HG03097 (cell line): ENCODE measurements around the gene TFAP2A.

Source experiments
- ATAC-seq: cut with Tn5 transposase; IDR thresholded peaks from one replicate; pipeline ENCODE4 v1.9.1; 2021; ENCODE audit not compliant: unreplicated experiment, low FRiP score

Gene TFAP2A

DNA sequence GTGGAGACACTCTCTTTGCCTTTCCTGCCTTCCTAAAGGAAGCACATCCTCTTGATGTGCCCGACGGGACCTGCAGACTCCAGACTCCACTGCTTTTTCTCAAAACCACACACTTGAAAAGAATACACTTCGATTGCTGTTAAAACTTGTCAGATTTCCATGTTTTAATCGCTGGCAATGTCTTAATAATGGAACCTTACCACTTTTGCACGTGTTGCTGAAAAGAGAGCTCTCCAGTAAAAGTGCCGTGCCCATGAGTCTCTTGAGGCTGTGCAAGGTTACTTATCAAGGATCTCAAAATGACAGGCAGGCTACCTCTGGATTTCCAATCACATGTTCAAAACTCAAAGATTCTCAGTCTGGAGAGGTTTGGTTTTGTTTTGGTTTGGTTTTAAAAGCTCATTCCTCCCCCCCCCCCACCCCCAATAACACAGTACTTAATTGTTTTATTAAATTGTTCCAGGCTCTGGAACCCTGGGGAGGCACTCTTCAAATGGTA is 12.0 kb upstream of the TFAP2A start:
- no peak for ATAC-seq

DNA sequence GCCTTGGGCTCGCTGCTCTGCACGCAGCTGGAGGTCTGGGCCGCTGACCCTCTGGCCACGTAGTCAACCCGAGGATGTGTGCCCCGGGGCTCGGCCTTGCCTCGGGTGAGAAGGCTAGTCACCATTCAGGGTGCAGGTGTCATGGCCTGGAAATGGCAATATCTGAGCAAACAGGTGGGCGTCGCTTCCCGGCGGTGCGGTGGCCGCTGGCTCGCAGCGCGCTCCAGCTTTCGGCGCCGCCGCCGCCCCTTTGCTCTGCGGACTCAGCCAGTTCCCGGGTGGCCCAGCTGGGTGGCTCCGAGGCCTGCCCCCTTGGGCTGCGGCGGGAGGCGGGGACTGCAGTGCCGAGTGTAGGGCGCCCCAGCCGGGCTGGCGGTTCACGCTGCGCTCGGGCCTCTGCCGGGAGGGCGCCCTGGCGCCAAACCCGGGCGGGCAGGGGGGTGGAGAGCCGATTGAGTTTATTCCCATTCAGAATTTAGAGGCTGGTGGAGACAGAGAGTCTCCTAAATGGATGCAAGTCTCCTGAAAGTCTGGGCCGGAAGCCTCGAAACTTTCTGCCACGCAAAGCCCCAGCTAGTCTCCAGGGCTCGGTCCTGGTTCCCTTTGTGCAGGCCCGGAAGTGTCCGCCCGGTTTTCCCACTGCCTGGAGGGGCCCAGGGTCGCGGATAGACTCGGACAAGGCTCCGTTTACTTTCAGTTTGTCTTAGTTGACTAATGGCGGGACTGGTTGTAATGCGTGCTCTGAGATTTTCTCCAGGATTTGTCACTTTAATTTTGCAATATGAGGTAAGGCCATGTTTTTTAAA is 11.3 kb upstream of the TFAP2A start:
- peak; percentile 53 for ATAC-seq

DNA sequence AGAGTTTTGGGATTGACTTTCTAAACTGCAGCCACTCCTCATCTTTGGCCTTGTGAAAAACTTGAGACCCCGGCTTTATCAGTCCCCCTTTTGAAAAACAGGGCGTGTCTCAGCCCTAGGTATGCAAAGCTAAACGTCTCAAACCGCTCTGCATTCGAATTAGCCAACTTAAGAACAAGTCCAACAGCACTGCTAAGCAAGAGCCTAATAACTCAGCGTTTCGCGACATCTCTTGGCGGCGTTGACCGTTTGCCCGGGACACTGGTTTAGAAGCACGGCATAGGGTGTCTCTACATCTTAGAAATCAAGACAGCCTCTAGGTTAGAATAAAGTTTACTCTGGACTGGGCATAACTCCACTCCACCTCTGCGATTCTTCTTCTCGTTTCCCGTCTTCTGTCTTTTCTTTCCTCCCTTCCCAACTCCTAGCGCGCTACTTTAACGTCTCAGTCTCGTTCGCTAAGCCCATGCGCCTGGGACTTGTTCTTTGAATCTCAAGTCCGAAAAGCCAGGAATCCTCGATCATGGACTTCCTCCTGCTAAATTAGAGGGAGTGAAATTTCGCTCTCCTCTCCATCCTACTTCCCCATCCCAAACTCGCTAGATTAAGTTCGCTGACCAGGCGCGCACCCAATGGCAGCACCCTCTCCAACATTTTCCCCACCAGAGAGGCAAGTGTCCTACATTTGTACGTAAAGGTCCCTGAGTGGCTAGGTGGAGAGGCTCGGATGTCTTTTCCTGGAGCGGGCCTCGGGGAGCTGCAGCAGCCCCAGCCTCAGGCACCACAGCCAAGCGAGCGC is 10.5 kb upstream of the TFAP2A start:
- no peak for ATAC-seq

DNA sequence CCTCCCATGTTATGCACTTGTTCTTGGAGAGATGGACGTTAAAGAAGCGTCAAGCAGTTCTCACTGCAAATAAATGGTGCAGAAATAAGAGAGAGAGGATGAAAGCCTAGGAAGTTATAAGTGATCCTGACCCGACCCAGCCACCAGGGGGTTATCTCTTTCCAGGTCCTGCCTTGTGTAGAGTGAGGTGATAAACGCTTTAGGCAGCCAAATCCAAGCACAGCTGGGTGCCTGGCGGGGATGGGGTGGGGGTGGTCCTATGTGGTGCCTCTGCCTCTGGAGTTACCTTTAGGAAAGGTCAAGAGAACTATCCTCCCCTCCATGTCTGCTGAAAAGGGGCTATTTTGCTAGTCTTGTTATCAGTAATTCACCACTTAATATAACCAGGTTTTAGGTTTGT is 9.2 kb upstream of the TFAP2A start:
- no peak for ATAC-seq

DNA sequence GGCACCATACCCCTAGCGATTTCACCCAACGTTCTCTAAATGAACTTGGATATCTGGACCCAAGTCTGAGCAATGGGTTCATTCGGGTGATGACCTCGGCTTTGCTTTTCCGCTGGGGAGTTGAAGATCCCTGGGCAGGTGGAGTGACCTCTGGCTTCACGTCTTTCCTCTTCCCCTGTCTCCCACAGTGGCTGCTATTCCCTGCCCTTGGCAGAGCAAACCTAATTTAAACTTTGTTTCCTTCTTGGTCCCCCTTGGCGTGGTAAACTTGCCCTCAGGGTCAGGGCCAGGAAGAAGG is 7.8 kb upstream of the TFAP2A start:
- ATAC-seq: no peak

DNA sequence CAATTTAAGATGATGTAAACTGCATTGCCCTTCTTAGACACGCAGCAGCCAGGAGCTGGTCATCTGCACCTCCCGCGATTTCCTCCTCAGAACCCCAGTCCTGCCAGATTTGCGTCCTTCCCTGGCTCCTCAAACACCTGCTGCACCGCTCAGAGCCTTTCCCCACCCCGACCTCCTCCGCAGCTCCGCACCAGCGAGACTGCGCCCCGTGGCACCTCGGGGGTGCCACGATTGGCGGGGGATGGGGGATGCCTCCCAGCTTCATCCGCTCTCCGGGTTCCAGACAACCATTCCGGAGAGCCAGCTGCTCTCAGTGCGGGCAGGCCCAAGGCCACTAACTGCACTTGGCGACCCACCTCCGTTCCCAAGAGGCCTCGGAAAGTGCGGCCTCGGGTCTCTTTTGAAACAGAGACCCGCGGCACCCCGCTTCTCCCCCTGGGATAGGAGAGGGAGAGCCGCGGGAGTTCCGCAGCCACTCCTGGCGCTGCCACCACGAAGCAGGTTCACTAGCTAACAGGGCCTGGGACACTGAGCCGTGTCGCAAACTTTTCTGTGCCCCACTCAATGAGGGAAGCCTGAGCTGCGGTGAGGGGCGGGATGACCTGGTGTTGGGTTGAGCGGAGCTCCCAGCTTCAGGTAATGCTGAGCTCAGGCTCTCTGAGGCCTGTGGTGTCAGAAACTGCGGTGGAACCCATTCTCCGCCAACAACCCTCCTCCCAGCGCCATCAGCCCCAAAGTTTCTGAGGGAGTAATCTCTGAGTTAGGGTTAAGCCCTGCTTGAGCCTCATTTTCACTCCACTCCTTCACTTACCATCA is 7.3 kb upstream of the TFAP2A start:
- no peak for ATAC-seq

DNA sequence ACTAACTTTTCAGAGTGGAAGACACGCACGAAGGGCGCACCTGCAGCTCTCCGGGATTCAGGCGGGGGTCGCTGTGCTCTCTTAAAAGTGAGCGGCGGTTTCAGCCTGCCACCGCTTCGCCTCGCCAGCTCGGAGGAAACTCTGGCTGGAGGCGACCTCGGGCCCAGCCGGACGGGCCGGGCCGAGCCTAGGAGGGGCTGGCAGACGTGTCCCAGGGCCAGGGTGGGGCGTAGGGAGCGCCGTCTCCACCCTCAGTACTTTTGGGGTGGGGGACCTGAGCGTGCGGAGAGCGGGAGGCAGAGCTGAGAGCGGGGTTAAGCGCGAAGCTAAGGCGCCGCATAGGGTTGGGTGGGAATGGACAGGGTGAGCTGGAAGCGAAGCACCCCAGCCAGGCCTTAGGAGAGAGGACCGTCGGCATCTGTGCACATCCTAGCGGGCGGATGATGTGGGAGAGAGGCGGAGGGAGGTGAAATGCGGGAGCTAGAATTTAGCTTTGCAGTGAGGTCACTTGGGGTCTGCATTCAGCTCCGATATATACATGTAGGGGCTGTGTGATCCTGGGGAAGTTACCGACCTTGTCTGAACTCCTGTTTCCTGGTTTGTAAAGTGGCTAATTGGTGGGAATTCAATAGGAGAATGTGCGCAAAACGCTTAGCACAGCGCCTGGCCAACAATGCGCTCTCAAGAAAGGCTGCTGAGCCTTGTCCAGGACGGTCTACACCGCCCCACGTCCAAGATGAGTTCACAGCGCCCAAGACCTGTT is 6.5 kb upstream of the TFAP2A start:
- ATAC-seq: no peak

DNA sequence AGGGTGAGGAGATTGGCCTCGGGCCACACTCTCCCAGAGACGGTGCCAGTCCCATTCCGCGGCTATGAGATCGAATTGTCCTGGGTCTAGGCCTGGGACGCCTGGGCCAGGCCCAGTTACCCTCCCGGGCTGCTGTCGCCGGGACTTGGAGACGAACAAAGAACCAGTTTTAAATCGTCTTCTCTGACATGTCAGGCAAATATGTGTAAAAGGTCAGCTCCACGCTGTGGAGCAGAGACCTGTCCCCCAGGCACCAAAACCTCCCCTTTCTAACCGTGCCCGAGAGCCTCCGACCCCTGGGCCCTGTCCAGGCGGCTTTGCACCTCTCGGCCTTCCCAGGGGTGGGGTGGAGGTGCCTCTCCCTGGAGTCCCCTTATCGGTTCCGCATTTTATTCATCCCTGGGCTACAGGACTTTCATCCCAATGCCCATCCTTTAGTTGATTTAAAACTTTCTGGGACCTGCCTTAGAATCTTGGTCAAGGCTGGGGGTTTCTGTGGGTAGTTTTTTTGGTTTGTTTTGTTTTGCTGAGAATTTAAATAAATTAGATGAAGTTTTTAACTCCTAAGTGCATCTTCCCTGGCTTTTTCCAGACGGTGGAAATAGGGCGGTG is 5.8 kb upstream of the TFAP2A start:
- no peak for ATAC-seq

DNA sequence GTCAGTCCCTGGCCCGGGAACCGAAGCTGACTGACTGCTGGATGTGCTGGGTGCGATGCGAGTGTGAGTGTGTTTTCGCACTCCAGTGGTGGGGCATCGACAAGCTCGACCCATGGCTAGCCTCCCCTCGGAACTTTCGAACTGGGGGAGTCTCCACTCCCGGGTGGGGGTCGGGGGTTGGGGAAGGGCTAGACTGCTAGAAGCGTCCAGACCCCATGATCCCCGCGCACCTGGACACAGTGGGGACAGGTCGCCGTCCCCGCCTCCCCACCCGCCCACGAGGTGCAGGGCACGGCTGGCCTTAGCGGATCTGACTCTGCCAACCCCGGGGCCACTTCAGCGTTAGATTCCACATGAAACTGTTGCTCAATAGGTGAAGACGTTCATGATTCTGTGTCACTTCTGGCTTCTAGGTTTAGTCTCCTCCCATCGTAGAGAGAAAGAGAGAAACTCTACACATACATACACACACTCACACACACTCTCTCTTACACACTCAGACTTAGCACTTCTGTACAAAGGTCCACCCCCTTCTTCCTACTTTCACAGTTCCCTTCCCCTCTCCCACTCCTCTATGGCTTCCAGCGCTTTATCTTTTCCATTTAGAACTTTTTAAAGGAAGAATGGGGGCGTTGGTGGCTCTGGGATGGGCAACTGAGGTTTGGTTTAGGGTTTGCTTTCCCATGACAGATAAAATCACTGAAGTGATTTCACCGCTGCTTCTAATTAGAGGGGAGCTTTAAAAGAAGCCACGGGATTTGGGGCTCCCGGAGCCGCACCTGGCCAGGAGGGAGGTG is 5.1 kb upstream of the TFAP2A start:
- ATAC-seq: no peak

DNA sequence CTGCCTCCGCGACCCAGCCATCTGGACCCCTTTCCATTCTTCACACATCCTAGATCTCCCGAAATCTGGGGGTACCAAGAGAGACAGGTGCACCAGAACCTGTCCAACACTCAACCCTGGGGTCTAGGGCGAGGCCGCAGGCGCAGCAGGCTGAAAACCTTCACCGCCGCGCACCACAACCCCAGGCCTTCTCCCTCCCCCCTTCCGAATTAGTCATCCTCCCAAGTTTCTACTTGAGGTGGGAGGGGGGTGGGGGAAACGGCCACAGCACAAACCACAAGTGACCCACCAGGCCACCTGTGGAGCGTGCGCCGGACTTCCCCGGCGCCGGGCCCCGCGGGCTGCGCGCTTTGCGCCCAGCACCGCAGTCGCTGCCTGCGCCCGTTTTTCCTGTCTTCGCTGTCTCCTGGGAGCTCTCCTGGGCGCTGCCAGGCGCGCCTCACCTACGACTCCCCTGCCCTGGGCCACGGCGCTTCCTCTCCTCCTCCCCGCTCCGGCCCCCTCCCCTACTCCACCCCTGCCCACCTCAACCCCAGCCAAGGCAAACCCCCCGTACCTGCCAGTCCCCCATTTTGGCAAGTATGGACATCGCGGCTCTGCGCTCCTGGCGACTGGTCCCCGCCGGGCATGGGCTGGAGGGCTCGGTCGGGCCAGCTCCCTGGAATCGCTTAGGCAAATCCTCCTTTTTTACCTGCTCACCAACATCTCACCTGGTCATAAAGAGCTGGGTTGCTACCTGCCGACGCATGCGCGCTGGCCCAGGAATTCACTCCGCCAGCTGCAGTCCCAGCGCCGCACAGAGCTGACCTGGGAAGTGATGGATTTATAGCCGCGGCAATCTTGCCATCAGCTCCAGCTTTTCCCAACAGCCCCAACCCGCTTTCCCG is 4.2 kb upstream of the TFAP2A start:
- ATAC-seq: no peak

DNA sequence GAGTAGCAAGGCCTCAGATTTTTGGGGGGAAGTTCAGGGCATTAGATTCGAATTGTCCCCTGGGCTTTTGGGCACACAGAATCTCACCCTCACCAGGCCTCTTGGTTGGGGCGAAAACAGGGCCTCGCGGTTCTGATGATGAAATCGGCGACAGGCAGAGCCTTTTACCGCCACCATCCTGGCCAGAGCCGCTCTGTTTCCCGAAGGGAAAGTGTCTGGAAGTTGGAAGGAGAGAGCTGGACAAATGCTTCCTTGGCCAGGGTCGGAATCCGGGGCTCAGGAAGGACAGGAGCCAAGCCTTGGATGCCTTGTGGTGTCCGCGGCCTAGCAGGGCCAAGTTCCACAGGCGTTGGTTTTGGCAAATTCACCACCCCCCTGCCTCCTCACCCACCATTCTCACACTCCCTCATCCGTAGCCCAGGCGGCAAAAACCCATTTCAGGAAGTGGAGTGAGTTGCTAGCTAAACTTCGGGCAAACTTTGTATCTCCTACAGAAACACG is 3.5 kb upstream of the TFAP2A start:
- no peak for ATAC-seq

DNA sequence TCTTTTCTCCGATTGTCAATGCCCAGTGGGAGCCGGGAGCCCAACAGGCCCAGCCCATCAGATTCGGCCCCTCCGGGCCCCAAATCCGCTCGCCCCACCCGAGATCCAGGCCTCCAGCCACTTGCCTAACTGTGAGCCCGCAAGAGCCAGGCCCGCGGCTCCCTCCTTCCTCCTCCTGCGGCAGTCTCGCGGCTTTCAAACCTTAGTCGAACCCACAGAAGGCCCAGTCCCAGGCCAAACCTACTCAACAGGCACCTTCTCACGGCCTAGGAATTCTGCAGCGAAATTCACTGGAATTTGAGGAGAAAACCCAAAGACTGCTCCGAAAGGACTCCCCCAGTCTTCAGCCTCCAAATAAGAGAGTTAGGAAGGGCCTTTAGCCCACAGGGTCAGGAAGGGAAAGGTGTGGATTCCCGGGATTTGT is 2.8 kb upstream of the TFAP2A start:
- no peak for ATAC-seq

DNA sequence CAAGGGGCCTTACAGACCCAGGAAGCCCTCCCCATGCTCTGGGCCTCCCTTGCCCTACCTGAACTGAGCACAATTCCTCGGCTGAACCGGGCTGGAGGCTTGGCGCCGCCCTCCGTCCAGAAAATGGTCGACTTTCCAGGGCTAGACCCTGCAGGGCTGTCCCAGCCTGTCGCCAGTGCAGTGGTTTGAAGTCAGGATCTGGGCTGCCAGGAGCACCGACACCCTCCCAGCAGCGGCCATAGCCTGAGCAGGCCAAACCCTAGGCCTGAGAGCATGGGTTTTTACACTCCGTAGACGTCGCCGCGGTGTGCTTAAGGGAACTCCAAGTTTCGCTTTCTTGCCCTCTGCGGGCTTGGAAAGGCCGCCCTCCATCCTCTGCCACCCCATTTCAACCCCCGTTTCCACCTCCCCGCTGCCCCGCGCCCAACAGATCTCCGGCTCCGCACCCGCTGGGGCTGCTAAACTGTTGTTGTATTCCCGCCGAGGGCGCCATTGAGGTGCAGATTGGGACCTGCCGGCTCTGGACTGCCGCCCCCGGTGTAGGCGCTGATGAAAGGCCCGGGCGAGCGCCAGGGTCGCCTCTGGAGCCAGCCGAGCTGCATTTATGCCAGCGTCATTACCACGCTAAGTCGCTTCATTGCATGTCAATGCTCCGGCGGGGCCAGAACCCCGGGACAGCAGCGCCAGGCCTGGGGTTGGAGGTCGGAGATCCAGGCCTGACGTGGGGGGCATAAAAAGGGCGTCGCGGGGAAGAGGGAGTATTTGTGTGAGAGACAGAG is 2.2 kb upstream of the TFAP2A start:
- ATAC-seq: no peak

DNA sequence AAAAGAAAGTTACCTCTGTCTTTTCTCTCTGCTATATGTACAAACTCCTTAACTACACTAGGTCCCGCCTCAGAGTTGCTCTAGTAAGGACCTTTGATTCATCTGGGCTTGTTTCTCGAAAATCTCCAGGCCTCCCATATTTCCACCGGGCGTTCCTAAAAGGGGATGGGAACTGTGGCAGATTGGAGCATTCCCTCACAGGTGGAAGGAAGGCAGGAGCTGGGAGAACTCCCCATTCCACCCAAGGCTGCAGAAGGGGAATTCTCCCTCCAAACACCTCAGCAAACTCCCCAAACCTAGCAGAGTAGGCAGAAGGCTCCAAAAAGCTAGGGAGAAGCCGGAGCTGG is 1.6 kb upstream of the TFAP2A start:
- ATAC-seq: no peak

DNA sequence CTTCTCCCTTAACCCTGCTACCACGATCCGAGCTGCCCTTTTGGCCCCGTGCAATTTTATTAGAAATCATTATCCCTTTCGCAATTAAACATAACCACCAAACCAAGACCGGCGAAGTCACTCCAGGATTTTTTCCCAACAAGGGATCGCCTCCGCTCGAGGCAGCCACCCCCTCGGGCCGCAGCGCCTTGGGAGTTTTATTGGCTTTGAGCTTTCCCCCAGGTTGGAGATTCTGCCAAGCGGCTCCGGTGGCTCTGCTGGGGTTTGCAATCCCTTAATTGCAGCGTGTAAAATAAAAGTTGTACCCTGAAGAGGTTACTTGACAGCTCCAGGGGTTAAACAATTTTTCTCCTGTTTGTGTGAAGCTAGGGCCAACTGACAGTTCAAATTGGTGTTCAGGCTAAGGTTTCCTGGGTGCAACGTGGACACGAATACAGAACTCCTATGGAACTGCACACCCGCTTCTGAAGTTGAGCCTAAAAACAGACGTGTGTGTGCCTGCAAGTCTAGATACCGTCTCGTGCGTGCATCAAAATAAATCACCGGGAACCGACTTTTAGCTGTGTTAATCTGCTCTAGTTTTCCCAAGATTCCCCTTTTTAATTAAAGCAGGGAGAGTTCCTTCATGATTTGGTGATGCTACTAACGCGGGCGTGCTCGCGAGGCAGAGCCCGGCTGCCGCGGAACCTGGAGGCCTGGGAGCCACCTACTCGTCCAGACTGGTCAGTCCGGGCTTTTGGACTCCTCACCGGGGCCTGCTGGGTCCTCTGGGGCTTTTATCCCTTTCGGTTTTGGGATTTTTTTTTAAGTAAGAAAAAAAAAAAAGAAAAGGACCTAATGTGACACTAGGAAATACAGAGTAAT is 975 bp upstream of the TFAP2A start:
- no peak for ATAC-seq
